ENCODE measurements around the gene CMC2.

DNA sequence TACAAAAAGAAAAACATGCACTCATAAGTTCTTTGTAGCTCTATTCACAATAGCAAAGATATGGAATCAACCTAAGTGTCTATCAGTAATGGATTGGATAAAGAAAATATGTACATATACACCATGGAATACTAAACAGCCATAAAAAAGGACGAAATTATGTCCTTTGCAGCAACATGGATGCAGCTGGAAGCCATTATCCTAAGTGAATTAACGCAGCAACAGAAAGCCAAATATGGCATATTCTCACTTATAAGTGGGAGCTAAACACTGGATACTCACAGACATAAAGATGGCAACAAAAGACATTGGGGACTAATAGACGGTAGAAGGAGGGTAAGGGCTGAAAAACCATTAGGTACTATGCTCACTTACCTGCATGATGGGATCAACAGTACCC is 5.8 kb downstream of the CMC2 start:
- no peak for TF ChIP-seq ELF4 (IDR thresholded peaks at IDR 0.05)
- TF ChIP-seq PKNOX1 (IDR thresholded peaks at IDR 0.05): no peak
- no peak for TF ChIP-seq SP1 (IDR thresholded peaks at IDR 0.05)
- TF ChIP-seq FOXM1 (IDR thresholded peaks at IDR 0.05; ENCODE audit: borderline replicate concordance): no peak
- TF ChIP-seq L3MBTL2 (conservative IDR thresholded peaks at IDR 0.05): no peak
- TF ChIP-seq BHLHE40 (IDR thresholded peaks at IDR 0.05; ENCODE audit: borderline replicate concordance): no peak
- TF ChIP-seq NFRKB (IDR thresholded peaks at IDR 0.05): no peak
- TF ChIP-seq SUZ12 (IDR thresholded peaks at IDR 0.05): no peak
- TF ChIP-seq ARNT (IDR thresholded peaks at IDR 0.05): no peak
- no peak for TF ChIP-seq TARDBP (IDR thresholded peaks at IDR 0.05)
- TF ChIP-seq FOXK2 (IDR thresholded peaks at IDR 0.05): no peak
- TF ChIP-seq FOXA1 (IDR thresholded peaks at IDR 0.05): no peak
- no peak for TF ChIP-seq HDGF (IDR thresholded peaks at IDR 0.05; ENCODE audit: borderline replicate concordance)
- TF ChIP-seq LEF1 (IDR thresholded peaks at IDR 0.05; ENCODE audit: borderline replicate concordance): no peak
